HG03196 (cell line): ENCODE data around the gene KLHL11.
"Not testable (repeated sequence)": the region's sequence is repeated elsewhere in the genome, so short reads cannot be mapped to it uniquely, and the experiment has no call there.

Source experiments
- ATAC-seq: cut with Tn5 transposase; IDR thresholded peaks from one replicate; pipeline ENCODE4 v1.9.1; 2021; ENCODE audit not compliant: unreplicated experiment

Gene KLHL11

GRCh38 chr17:41840781-41841180 is 24.4 kb downstream of the KLHL11 start:
- not testable (repeated sequence) for ATAC-seq

GRCh38 chr17:41839448-41839847 is 25.8 kb downstream of the KLHL11 start:
- ATAC-seq, result not testable (repeated sequence)

GRCh38 chr17:41837761-41838538 is 27.3 kb downstream of the KLHL11 start, which contains the start of gene KLHL10:
Gene KLHL10 (plus strand): TSS chr17:41837825. CDS start chr17:41837933, 108 bp downstream.
- no peak for ATAC-seq

- ATAC-seq, result no peak
These were observed 28.6 kb downstream of the KLHL11 start for GRCh38 chr17:41836550-41837196.

GRCh38 chr17:41835800-41836549 is 29.2 kb downstream of the KLHL11 start, which contains the start of gene NT5C3B:
Gene NT5C3B (minus strand): TSS chr17:41836232. CDS start chr17:41836193, 39 bp downstream.
- ATAC-seq, result peak; percentile 55

- no peak for ATAC-seq
These were observed 29.9 kb downstream of the KLHL11 start for GRCh38 chr17:41835214-41835799.

- not testable (repeated sequence) for ATAC-seq
These were observed 35.3 kb downstream of the KLHL11 start for GRCh38 chr17:41829961-41830360.

GRCh38 chr17:41825175-41825845 is 39.9 kb downstream of the KLHL11 start:
- ATAC-seq, result no peak

GRCh38 chr17:41824086-41824485 is 41.1 kb downstream of the KLHL11 start:
- no peak for ATAC-seq

GRCh38 chr17:41823580-41823979 is 41.6 kb downstream of the KLHL11 start:
- ATAC-seq, result no peak

GRCh38 chr17:41823141-41823524 is 42.1 kb downstream of the KLHL11 start:
- ATAC-seq, result no peak

- no peak for ATAC-seq
These were observed 42.7 kb downstream of the KLHL11 start for GRCh38 chr17:41822216-41823140.

- no peak for ATAC-seq
These were observed 43.4 kb downstream of the KLHL11 start for GRCh38 chr17:41821776-41822175.

GRCh38 chr17:41818024-41818423 is 47.2 kb downstream of the KLHL11 start:
- ATAC-seq, result no peak

GRCh38 chr17:41816637-41817320 is 48.4 kb downstream of the KLHL11 start:
- ATAC-seq, result no peak

GRCh38 chr17:41814195-41814594 is 51.0 kb downstream of the KLHL11 start:
- ATAC-seq, result no peak

- ATAC-seq, result no peak
These were observed 51.5 kb downstream of the KLHL11 start for GRCh38 chr17:41813699-41814124.

GRCh38 chr17:41813152-41813680 is 52.0 kb downstream of the KLHL11 start:
- no peak for ATAC-seq
